Keratinocyte (primary cell): ENCODE data around the gene FMN2. TPM values are rescaled to one million over a fixed set of nuclear protein-coding genes. Genes with fewer than 3 reads are reported as not detected.

Experiments
- DNase-seq: peaks from one replicate; pipeline ENCODE4 v3.0.0-alpha.2; 2011; ENCODE audit warnings: low read depth, missing footprints, low spot score
- FAIRE-seq: peaks from 2 replicates; lab custom pipeline; 2011; peaks lifted over from hg19 to GRCh38; lab: Jason Lieb, UNC
- H2AFZ ChIP-seq: 2 replicates; pipeline ENCODE4 v1.6.0; 2012; ENCODE audit warnings: low read length, control low read depth, inconsistent platforms; ENCODE audit not compliant: control insufficient read depth
- H3K27ac ChIP-seq: 2 replicates; pipeline ENCODE4 v1.5.1; 2011; ENCODE audit warnings: low read length; ENCODE audit not compliant: control insufficient read depth, insufficient read depth
- H3K27me3 ChIP-seq: 3 replicates; pipeline ENCODE4 v1.6.0; 2011; ENCODE audit warnings: low read length; ENCODE audit not compliant: control insufficient read depth, insufficient read depth; ENCODE audit errors: extremely low read depth
- H3K36me3 ChIP-seq, 2 experiments: 2 replicates in 1 of 2; 3 replicates in 1 of 2; pipeline ENCODE4 v1.5.1; 2011; ENCODE audit warnings: low read length in 2 of 2, mild to moderate bottlenecking in 1 of 2; ENCODE audit not compliant: control insufficient read depth in 2 of 2, insufficient read depth in 2 of 2; ENCODE audit errors: extremely low read depth in 1 of 2
- H3K4me1 ChIP-seq: 3 replicates; pipeline ENCODE4 v1.5.1; 2011; ENCODE audit warnings: low read length; ENCODE audit not compliant: control insufficient read depth, insufficient read depth; ENCODE audit errors: extremely low read depth
- H3K4me2 ChIP-seq: 3 replicates; pipeline ENCODE4 v1.6.0; 2011; ENCODE audit warnings: low read depth, low read length; ENCODE audit not compliant: control insufficient read depth, insufficient read depth; ENCODE audit errors: extremely low read depth
- H3K4me3 ChIP-seq, 3 experiments: fragments of 200-600 bp in 1 of 3; sonication (generic) in 1 of 3; 2 replicates in 2 of 3; 3 replicates in 1 of 3; pipeline ENCODE4 v1.5.1; 2011 to 2016; ENCODE audit warnings: low read length in 3 of 3, mild to moderate bottlenecking in 3 of 3, control low read depth in 2 of 3, inconsistent platforms in 1 of 3, low read depth in 1 of 3, mixed read lengths in 1 of 3, mixed run types in 1 of 3, moderate library complexity in 1 of 3; ENCODE audit not compliant: control insufficient read depth in 2 of 3, insufficient read depth in 2 of 3; ENCODE audit errors: extremely low read depth in 1 of 3
- H3K79me2 ChIP-seq: 2 replicates; pipeline ENCODE4 v1.6.0; 2012; ENCODE audit warnings: low read length; ENCODE audit not compliant: control insufficient read depth, insufficient read depth
- H3K9ac ChIP-seq: 3 replicates; pipeline ENCODE4 v1.6.0; 2011; ENCODE audit warnings: low read length; ENCODE audit not compliant: control insufficient read depth, insufficient read depth; ENCODE audit errors: extremely low read depth
- H3K9me1 ChIP-seq: 3 replicates; pipeline ENCODE4 v1.6.0; 2011; ENCODE audit warnings: low read length; ENCODE audit not compliant: control insufficient read depth, insufficient read depth; ENCODE audit errors: extremely low read depth
- H3K9me3 ChIP-seq: 2 replicates; pipeline ENCODE4 v1.5.1; 2012; ENCODE audit warnings: low read depth, low read length; ENCODE audit not compliant: control insufficient read depth
- H4K20me1 ChIP-seq: 3 replicates; pipeline ENCODE4 v1.6.0; 2011; ENCODE audit warnings: low read length; ENCODE audit not compliant: control insufficient read depth, insufficient read depth; ENCODE audit errors: extremely low read depth
- EZH2 ChIP-seq: IDR thresholded peaks from one replicate; pipeline ENCODE4 v1.6.1; 2012; ENCODE audit warnings: inconsistent platforms, mild to moderate bottlenecking, low read length, moderate library complexity
- dilution Hi-C: fragments of 300-500 bp; cut with MboI; formaldehyde crosslinking; loops from one replicate; pipeline ENCODE4 v1.7.0; 2020; ENCODE audit warnings: low sequenced_read_pairs; ENCODE audit not compliant: extremely low pct_ligation_motif_present
- polyA plus RNA-seq, 5 experiments: library from polyadenylated mRNA; depleted of rRNA in 3 of 5; stranded (reverse) in 3 of 5; stranded (forward) in 1 of 5; unstranded in 1 of 5; fragments of >200 nt; gene quantifications; 1 replicate in 1 of 5; 2 replicates in 3 of 5; 3 replicates in 1 of 5; pipeline versions ENCODE4 v1.2.1 to v1.2.3, GENCODE V29; 2011 to 2012; ENCODE audit warnings: missing spikeins in 2 of 5, low read depth in 1 of 5, low replicate concordance in 1 of 5
- TF ChIP-seq, protein P1 (sequence below), 3 experiments: IDR thresholded peaks in 1 of 3; conservative IDR thresholded peaks in 1 of 3; optimal IDR thresholded peaks in 1 of 3; 2 replicates in 2 of 3; 3 replicates in 1 of 3; pipeline versions ENCODE3 to v1.5.1; 2011; ENCODE audit warnings: low read length in 3 of 3, mild to moderate bottlenecking in 3 of 3, moderate library complexity in 2 of 3, control low read depth in 1 of 3, inconsistent platforms in 1 of 3; ENCODE audit not compliant: insufficient read depth in 2 of 3; ENCODE audit errors: extremely low read depth in 1 of 3

FMN2 gene
- polyA plus RNA-seq, 1 donor (not counting 4 experiments of a cell fraction or from before 2014, with no cell fraction given), result not detected

DNA sequence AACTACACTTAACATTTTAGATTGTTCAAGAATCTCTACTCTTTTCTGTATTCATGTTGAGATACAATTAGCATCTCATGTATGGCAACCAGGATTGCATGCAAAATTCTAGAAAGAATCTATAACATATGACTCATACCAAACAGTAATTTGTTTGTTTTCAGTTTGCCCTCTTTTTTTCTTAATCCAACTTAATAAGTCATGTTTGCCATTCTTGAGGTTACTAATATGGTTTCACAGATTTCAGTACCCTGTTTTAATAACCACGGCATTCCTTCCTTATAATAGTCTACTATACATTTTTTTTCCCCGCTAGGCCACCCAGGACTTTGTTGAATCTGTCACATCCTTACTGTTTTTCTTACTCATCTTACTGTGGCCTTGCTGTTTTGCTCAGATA, 140.8 kb downstream of the FMN2 start:
- FAIRE-seq, result no peak
- Histone ChIP-seq H3K36me3 (no peaks in the 10 kb centered on the region), H3K9me1 (no peaks in the 10 kb centered on the region), H4K20me1 (no peaks in the 10 kb centered on the region), H3K27me3 (no peaks in the 10 kb centered on the region), H3K4me3 (no peak overlapping the region), H3K9me3 (no peaks in the 10 kb centered on the region), H3K79me2 (no peaks in the 10 kb centered on the region), H3K9ac (no peak overlapping the region), H2AFZ (no peak overlapping the region), H3K4me1 (no peaks in the 10 kb centered on the region), H3K27ac (no peak overlapping the region), H3K4me2 (no peak overlapping the region)
- no peak for DNase-seq
- dilution Hi-C loops, result no loop called here
- TF ChIP-seq, protein P1, sequence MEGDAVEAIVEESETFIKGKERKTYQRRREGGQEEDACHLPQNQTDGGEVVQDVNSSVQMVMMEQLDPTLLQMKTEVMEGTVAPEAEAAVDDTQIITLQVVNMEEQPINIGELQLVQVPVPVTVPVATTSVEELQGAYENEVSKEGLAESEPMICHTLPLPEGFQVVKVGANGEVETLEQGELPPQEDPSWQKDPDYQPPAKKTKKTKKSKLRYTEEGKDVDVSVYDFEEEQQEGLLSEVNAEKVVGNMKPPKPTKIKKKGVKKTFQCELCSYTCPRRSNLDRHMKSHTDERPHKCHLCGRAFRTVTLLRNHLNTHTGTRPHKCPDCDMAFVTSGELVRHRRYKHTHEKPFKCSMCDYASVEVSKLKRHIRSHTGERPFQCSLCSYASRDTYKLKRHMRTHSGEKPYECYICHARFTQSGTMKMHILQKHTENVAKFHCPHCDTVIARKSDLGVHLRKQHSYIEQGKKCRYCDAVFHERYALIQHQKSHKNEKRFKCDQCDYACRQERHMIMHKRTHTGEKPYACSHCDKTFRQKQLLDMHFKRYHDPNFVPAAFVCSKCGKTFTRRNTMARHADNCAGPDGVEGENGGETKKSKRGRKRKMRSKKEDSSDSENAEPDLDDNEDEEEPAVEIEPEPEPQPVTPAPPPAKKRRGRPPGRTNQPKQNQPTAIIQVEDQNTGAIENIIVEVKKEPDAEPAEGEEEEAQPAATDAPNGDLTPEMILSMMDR (optimal IDR thresholded peaks at IDR 0.05 in 1 of 3, IDR thresholded peaks at IDR 0.05 in 1 of 3, conservative IDR thresholded peaks at IDR 0.05 in 1 of 3; ENCODE audit: extremely low read depth in 1 of 3, insufficient read depth in 2 of 3, low read length in 3 of 3), result no peak
- TF ChIP-seq EZH2, result no peak

DNA sequence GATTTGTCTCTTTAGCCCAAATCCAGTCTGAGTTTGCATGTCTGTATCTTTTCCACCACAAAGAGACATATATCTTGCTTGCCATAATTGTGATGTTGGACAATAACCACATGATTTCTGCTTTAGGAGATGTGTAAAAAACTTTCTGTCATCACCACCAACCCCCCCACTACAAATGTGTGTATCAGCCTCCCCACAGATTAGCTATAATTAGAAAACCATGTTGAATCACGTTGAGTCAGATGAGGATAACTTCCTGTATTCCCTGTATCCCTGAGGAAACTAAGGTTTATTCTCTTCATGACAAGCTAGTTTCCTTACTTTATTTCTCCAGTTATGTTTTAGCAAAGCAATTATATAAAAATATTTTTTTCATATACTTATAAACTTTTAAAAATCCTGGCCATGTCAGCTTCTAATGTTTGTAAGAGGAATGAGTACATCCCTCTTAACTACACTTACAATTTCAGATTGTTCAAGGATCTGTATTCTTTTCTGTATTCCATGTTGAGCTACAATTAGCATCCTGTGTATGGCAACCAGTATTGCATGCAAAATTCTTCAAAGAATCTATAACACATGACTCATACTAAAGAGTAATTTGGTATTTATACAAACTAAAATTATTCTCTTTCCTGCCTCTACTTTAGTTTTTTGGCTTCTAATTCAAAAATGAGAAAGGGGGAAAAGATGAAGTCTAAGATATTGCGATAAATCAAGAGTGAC, 143.0 kb downstream of the FMN2 start:
- FAIRE-seq (no peak), DNase-seq (no peak)
- dilution Hi-C loops, result no loop called here
- Histone ChIP-seq H3K4me1 (no peaks in the 10 kb centered on the region), H3K27me3 (no peaks in the 10 kb centered on the region), H3K27ac (no peak overlapping the region), H3K4me2 (no peak overlapping the region), H4K20me1 (no peaks in the 10 kb centered on the region), H3K9me1 (no peaks in the 10 kb centered on the region), H3K4me3 (no peak overlapping the region), H3K79me2 (no peaks in the 10 kb centered on the region), H3K9me3 (no peaks in the 10 kb centered on the region), H3K9ac (no peak overlapping the region), H3K36me3 (no peaks in the 10 kb centered on the region), H2AFZ (no peak overlapping the region)
- no peak for TF ChIP-seq EZH2
- TF ChIP-seq, protein P1 (optimal IDR thresholded peaks at IDR 0.05 in 1 of 3, IDR thresholded peaks at IDR 0.05 in 1 of 3, conservative IDR thresholded peaks at IDR 0.05 in 1 of 3; ENCODE audit: extremely low read depth in 1 of 3, insufficient read depth in 2 of 3, low read length in 3 of 3), result no peak
